Psoas muscle (tissue), 8 donors: Measurements from ENCODE around the gene ADAMTS8. TPM values are rescaled to one million over a fixed set of nuclear protein-coding genes. Genes with fewer than 3 reads are reported as not detected.

Experiments
- ATAC-seq, 4 donors: fragments of 200-7000 bp; cut with Tn5 transposase; one replicate each; pipeline ENCODE4 v1.9.1; 2020; ENCODE audit warnings: moderate library complexity in 3 of 4, mild to moderate bottlenecking in 2 of 4
- DNase-seq, 2 donors: peaks; one replicate each; pipeline ENCODE4 v3.0.0-alpha.2; 2020
- H3K27ac ChIP-seq: fragments of 200-600 bp; one replicate; pipeline ENCODE4 v1.8.0; 2022
- H3K27me3 ChIP-seq, 3 donors: fragments of 200-600 bp in 1 of 3; one replicate each; pipeline versions ENCODE4 v1.6.1 to v1.8.0; 2013 to 2022; ENCODE audit warnings: low read length in 2 of 3, mild to moderate bottlenecking in 2 of 3, moderate library complexity in 1 of 3; ENCODE audit not compliant: insufficient read depth in 3 of 3
- H3K36me3 ChIP-seq, 2 donors: fragments of 200-600 bp in 1 of 2; one replicate each; pipeline versions ENCODE4 v1.6.1 to v1.8.0; 2013 to 2022; ENCODE audit warnings: low read depth in 1 of 2, mild to moderate bottlenecking in 1 of 2, moderate library complexity in 1 of 2; ENCODE audit not compliant: insufficient read depth in 1 of 2
- H3K4me1 ChIP-seq: fragments of 200-600 bp; one replicate; pipeline ENCODE4 v1.8.0; 2022
- H3K4me3 ChIP-seq: fragments of 200-600 bp; one replicate; pipeline ENCODE4 v1.8.0; 2022; ENCODE audit warnings: mild to moderate bottlenecking
- H3K9me3 ChIP-seq: fragments of 200-600 bp; one replicate; pipeline ENCODE4 v1.8.0; 2022
- CTCF ChIP-seq: fragments of 200-600 bp; IDR thresholded peaks from one replicate; pipeline ENCODE4 v1.8.0; 2022; ENCODE audit warnings: antibody characterized with exemption
- WGBS, 3 donors: extraction: QIAGEN DNeasy Blood & Tissue Kit; methylation state at CpG; one replicate each; pipeline versions ENCODE4 v1.1.6 to v1.1.7; 2013; 5-methylcytosine and 5-hydroxymethylcytosine counted together
- intact Hi-C, 2 donors: fragments of 100-400 bp; cut with DNase I; formaldehyde crosslinking; loops; one replicate each; pipeline versions ENCODE4 v1.11.0 to v1.14.2; 2022
- polyA plus RNA-seq, 3 donors: library from polyadenylated mRNA; stranded (reverse); fragments of 200-250 nt; gene quantifications; one replicate each; pipeline ENCODE4 v1.2.3, GENCODE V29; 2013
- total RNA-seq, 4 donors: library from RNA; stranded (reverse); fragmentation: NEBNext Ultra II Directional in 2 of 4; extraction: Animal tissue kit (Norgen Biotek cat#: 25700) in 2 of 4; gene quantifications; one replicate each; pipeline versions ENCODE4 v1.2.1 to v1.2.4, GENCODE V29; 2021 to 2023
- donor health status: healthy with polysubstance abuse.
- donor health status: DM: no; HTN: no; CAD: no; lungs with moderate emphysema.
- donor health status: Bipolar disorder and iron deficiency.
- donor health status: healthy.
- donor health status: DM: yes; HTN: yes; CAD: no.
- donor health status: DM: no; HTN: no; CAD: no.
- donor health status: DM: no; HTN: no; CAD: no.
- donor health status: DM: yes; HTN: yes; CAD: no.

Gene ADAMTS8
- total and polyA plus RNA-seq, 7 donors, result 0.12 to 1.2 (median 0.32) TPM; not detected in 1

DNA sequence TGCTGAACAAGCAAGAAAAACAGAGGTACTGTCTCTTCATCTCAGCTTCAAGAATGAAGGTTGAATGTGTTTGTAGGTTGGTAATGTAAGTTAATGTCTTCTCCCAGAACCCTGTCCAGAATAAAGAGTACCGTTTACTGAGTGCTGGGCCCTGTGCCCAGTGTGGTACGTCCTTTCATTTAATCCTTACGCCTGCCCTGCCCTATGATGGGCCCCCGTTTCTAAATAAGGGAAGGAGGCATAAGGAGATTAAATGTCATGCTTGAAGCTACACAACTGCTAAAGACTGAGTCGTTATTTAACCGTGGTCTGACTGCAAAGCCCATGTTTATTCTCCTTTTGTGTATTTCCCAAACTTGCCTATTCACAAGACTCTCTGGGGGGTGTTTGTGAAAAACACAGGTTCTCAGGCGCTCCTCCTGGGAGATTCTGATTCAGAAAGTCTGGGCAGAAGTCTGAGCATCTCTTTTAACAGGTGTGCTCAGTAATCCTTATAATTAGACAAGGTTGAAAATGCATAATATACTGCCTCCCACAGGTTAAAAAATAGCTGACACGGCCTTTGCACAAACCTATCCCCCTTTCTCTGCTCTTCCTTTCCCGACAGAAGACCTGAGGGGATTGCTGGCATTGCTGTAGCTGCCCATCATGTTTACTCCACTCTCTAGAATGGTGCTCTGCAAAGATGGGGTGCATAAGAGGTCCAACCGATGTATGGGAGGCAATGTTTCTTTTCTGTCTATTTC, 57.4 kb downstream of the ADAMTS8 start:
- Histone ChIP-seq H3K4me3 (no peak overlapping the region), H3K4me1 (peaks cover 28% of the 10 kb centered on the region), H3K9me3 (no peaks in the 10 kb centered on the region), H3K36me3 (no peaks in the 10 kb centered on the region), H3K27me3 (no peaks in the 10 kb centered on the region), H3K27ac (no peak overlapping the region)
- TF ChIP-seq CTCF, result no peak
- DNase-seq, result no peak
- peak in 1 of 4 donors; percentile 20 for ATAC-seq
- 40 to 46% (median 42%) methylated on average over 10 of the region's 10 CpGs for WGBS, 3 donors
- intact Hi-C loops, result loop anchor here (5.0 to 10.0 kb wide), 2 partner anchors 156 to 159 kb away; no protein-coding TSS in a partner anchor

GRCh38 chr11:130369713-130370112, 58.7 kb downstream of the ADAMTS8 start:
- ATAC-seq (no peak), DNase-seq (no peak)
- H3K36me3 ChIP-seq, result no peaks in the 10 kb centered on the region
- H3K27me3 ChIP-seq, result no peaks in the 10 kb centered on the region
- H3K27ac ChIP-seq, result peak overlapping the region; percentile 79
- intact Hi-C loops, result loop anchor here (2.0 to 10.0 kb wide), 5 partner anchors 52 to 157 kb away; partner anchors contain the start of gene ZBTB44 (in 1 of the 2)
- WGBS, 3 donors, result 36 to 50% (median 38%) methylated on average over 4 of the region's 4 CpGs
- H3K4me3 ChIP-seq, result peak overlapping the region; percentile 22
- no peaks in the 10 kb centered on the region for H3K9me3 ChIP-seq
- TF ChIP-seq CTCF, result no peak
- peaks cover 28% of the 10 kb centered on the region for H3K4me1 ChIP-seq

GRCh38 chr11:130369141-130369691, 59.2 kb downstream of the ADAMTS8 start:
- Histone ChIP-seq H3K4me3 (peak overlapping the region; percentile 22), H3K27me3 (no peaks in the 10 kb centered on the region), H3K9me3 (no peaks in the 10 kb centered on the region), H3K27ac (peak overlapping the region; percentile 79), H3K4me1 (peaks cover 28% of the 10 kb centered on the region), H3K36me3 (no peaks in the 10 kb centered on the region)
- intact Hi-C loops, result loop anchor here (2.0 to 5.0 kb wide), 3 partner anchors 52 to 67 kb away; partner anchors contain the start of gene ZBTB44 (in 1 of the 2)
- TF ChIP-seq CTCF, result peak; percentile 42
- WGBS, 3 donors, result 28 to 31% (median 29%) methylated on average over 6 of the region's 6 CpGs
- peak; percentile 29 to 76 for DNase-seq
- ATAC-seq, result peak; percentile 95 to 97 (median 96)

DNA sequence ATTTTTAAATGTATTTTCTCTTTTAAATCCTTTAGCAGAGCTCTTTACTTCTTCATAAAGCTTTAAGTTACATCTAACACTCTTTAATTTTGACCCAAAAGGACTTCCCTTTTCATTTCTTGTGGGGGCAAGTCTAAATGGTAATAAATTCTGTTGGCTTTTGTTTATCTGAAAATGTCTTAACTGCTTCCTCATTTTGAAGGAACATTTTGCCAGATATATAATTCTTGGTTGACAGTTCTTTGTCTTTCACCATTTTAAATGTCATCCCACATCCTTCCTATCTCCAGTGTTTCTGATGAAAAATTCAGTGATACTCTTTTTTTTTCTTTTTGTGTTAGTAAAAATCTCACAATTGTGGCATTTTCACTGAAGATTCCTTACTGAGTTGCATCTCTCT, 69.0 kb downstream of the ADAMTS8 start:
- intact Hi-C loops, result no loop called here
- ATAC-seq (no peak), DNase-seq (no peak)
- no peaks in the 10 kb centered on the region for H3K4me1 ChIP-seq
- no peaks in the 10 kb centered on the region for H3K36me3 ChIP-seq
- no peaks in the 10 kb centered on the region for H3K27me3 ChIP-seq
- TF ChIP-seq CTCF, result no peak
- no peak overlapping the region for H3K27ac ChIP-seq
- H3K9me3 ChIP-seq, result peaks cover 21% of the 10 kb centered on the region
- no peak overlapping the region for H3K4me3 ChIP-seq
